Duodenal mucosa (tissue), 2 donors: ENCODE results near the gene FAM168A.
A peak's percentile ranks its signal among the peaks of the same experiment; 100 is the strongest.

Experiments
- H3K27ac ChIP-seq: one replicate; pipeline ENCODE4 v1.7.0; 2013; ENCODE audit warnings: low read depth, low read length
- H3K27me3 ChIP-seq, 2 donors: one replicate each; pipeline ENCODE4 v1.7.0; 2013; ENCODE audit warnings: low read length in 2 of 2, control low read depth in 1 of 2; ENCODE audit not compliant: insufficient read depth in 2 of 2, control insufficient read depth in 1 of 2
- H3K36me3 ChIP-seq, 2 donors: one replicate each; pipeline ENCODE4 v1.7.0; 2013; ENCODE audit warnings: low read length in 2 of 2, control low read depth in 1 of 2; ENCODE audit not compliant: insufficient read depth in 2 of 2, control insufficient read depth in 1 of 2
- H3K4me1 ChIP-seq, 2 donors: one replicate each; pipeline ENCODE4 v1.7.0; 2013; ENCODE audit warnings: low read length in 2 of 2, control low read depth in 1 of 2; ENCODE audit not compliant: insufficient read depth in 2 of 2, control insufficient read depth in 1 of 2
- H3K4me3 ChIP-seq, 2 donors: one replicate each; pipeline ENCODE4 v1.7.0; 2013; ENCODE audit warnings: low read length in 2 of 2, low read depth in 1 of 2
- H3K9ac ChIP-seq, 2 donors: one replicate each; pipeline ENCODE4 v1.7.0; 2013; ENCODE audit warnings: low read length in 2 of 2, low read depth in 1 of 2
- H3K9me3 ChIP-seq, 2 donors: one replicate each; pipeline ENCODE4 v1.7.0; 2013; ENCODE audit warnings: low read length in 2 of 2, control low read depth in 1 of 2; ENCODE audit not compliant: control insufficient read depth in 1 of 2

Gene FAM168A, protein sequence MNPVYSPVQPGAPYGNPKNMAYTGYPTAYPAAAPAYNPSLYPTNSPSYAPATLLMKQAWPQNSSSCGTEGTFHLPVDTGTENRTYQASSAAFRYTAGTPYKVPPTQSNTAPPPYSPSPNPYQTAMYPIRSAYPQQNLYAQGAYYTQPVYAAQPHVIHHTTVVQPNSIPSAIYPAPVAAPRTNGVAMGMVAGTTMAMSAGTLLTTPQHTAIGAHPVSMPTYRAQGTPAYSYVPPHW

DNA sequence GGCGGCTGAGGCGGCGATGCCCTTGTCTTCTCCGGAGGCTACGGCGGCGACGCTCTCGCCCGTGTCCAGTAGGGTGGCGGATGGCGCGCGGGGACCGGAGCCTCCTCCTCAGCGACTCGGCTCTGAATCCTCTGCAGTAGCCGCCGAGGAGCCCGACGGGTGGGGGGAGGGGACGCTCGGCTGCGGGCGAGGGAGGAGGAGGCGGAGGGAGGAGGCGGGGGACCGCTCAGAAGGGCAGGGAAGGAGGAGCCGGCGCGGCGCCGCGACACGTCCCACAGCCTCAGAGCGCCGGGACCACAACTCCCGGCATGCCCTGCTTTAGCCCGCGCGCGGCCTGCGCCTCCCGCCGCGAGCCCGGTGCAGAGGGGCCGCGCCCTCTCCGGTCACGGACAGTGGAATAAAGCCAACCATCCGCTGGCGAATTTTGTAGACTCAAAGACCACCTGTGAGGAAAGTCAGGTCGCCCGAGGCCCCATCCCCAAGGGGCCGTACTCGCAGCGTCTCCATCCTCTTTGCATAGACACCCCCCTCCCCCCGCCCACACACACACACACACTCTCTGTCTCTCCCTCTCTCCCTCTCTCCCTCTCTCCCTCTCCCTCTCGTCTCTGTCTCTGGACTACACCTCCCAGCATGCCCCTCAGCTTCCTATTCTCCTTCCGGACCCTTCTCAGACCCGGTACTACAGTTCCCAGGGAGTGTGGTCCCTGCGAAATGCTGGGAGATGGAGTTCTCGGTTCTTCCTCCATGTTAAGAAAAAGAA is at the start of gene FAM168A:
FAM168A (minus strand) TSS at position 157 of the 763 bp plus-strand sequence. CDS start 129,638 bp downstream, outside the sequence.
- Histone ChIP-seq H3K27me3 (no peaks in the 10 kb centered on the region), H3K9me3 (no peaks in the 10 kb centered on the region), H3K36me3 (no peaks in the 10 kb centered on the region), H3K4me3 (peak within 1 kb of the TSS; percentile 90 to 98), H3K27ac (peak within 1 kb of the TSS; percentile 72), H3K4me1 (peaks cover 11 to 15% of the 10 kb centered on the region in 2 donors), H3K9ac (peak within 1 kb of the TSS; percentile 64 to 86)

GRCh38 chr11:73647459-73648100 is 49.7 kb upstream of the FAM168A start:
- Histone ChIP-seq H3K27me3 (no peaks in the 10 kb centered on the region), H3K4me3 (peak overlapping the region; percentile 53 to 71), H3K9ac (peak overlapping the region; percentile 19 to 33), H3K4me1 (peaks cover 4% of the 10 kb centered on the region in 2 donors), H3K9me3 (no peaks in the 10 kb centered on the region), H3K27ac (no peak overlapping the region), H3K36me3 (no peaks in the 10 kb centered on the region)

DNA sequence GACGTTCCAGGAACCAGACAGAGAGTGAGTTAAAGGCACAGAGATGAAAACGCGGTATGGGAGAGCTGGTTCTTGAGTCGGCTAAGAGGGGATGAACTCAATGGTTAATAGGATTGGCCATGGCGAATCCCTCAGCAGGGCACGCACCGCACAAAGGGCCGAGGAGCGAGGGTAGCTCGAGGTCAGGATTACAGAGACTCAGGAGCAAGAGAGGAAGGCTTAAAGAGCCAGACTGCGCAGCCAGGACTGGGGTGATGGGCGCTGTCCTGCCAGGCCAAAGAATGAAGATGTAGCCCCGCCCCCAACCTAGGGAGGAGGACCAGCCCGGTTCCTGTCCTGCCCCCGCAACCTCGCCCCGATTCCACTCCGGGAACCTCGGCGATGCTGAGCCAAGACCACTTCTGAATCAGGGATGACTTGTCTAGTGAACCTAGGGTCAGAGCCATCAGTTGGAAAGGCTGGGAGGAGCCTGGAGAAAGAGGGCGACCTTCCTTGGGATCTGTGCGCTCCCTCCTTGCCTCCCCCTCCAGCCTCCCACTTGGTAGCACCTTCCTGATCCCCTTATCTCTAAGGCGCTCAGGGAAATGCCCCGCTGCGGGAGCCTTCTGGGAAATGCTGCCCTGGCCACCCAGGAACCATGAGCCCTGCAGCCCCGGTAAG is 48.2 kb upstream of the FAM168A start, which contains the start of gene PLEKHB1:
PLEKHB1 (plus strand) TSS at position 610 of the 660 bp plus-strand sequence; CDS start at position 638, 28 bp downstream.
- peak within 1 kb of the TSS in 1 of 2 donors; percentile 19 for H3K9ac ChIP-seq
- no peak within 1 kb of the TSS for H3K27ac ChIP-seq

GRCh38 chr11:73645121-73645969 is 47.4 kb upstream of the FAM168A start:
- H3K27ac ChIP-seq = no peak overlapping the region
- H3K9me3 ChIP-seq = no peaks in the 10 kb centered on the region
- peaks cover 0 to 4% of the 10 kb centered on the region in 2 donors for H3K4me1 ChIP-seq
- no peak overlapping the region for H3K9ac ChIP-seq
- H3K36me3 ChIP-seq = no peaks in the 10 kb centered on the region
- H3K4me3 ChIP-seq = no peak overlapping the region
- no peaks in the 10 kb centered on the region for H3K27me3 ChIP-seq

More for the DNA sequence above, 48.2 kb upstream of the FAM168A start, which contains the start of gene PLEKHB1:
- Histone ChIP-seq H3K4me3 (peak within 1 kb of the TSS in 1 of 2 donors; percentile 53), H3K4me1 (peaks cover 0 to 4% of the 10 kb centered on the region in 2 donors), H3K9me3 (no peaks in the 10 kb centered on the region), H3K27me3 (no peaks in the 10 kb centered on the region), H3K36me3 (no peaks in the 10 kb centered on the region)

DNA sequence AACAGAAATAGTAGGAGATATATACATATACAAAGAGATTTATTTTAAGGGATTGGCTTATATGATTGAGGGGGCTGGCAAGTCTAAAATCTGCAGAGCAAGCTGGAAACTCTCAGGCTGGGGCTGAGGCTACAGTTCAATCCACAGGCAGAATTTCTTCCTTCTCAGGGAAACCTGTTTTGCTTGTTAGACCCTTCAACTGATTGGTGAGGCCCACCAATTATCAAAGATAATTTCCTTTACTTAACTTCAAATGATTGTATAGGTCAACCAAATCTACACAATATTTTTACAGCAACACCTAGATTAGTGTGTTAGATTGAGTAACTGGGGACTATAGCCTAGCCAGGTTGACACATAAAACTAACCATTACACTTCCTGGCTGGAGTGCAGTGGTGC is 43.8 kb upstream of the FAM168A start:
- Histone ChIP-seq H3K27ac (no peak overlapping the region), H3K27me3 (no peaks in the 10 kb centered on the region), H3K9me3 (no peaks in the 10 kb centered on the region), H3K4me3 (no peak overlapping the region), H3K9ac (no peak overlapping the region), H3K4me1 (no peaks in the 10 kb centered on the region), H3K36me3 (no peaks in the 10 kb centered on the region)

- Histone ChIP-seq H3K9me3 (no peaks in the 10 kb centered on the region), H3K9ac (no peak overlapping the region), H3K27ac (no peak overlapping the region), H3K36me3 (no peaks in the 10 kb centered on the region), H3K27me3 (no peaks in the 10 kb centered on the region), H3K4me3 (no peak overlapping the region), H3K4me1 (no peaks in the 10 kb centered on the region)
These were observed 42.7 kb upstream of the FAM168A start for GRCh38 chr11:73640592-73640991.

DNA sequence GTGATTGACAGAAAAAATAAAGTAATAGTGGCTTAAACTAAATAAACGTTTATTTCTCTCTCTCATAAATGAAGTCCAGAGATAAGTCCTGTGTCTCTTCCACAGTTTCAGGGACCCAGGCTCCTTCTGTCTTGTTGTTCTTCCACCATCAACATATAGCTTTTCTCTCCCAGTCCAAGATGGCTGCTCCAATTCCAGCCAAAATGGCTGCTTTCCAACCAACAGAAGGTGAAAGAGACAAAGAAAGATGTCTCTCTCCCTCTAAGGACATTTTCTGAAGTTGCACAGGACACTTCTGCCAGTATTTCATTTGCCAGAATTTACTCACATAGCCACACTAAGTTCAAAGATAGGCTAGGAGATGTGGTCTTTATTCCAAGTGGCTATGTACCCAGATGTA is 39.1 kb upstream of the FAM168A start:
- Histone ChIP-seq H3K36me3 (no peaks in the 10 kb centered on the region), H3K4me1 (no peaks in the 10 kb centered on the region), H3K4me3 (no peak overlapping the region), H3K9me3 (no peaks in the 10 kb centered on the region), H3K9ac (no peak overlapping the region), H3K27me3 (no peaks in the 10 kb centered on the region), H3K27ac (no peak overlapping the region)

GRCh38 chr11:73636249-73636648 is 38.3 kb upstream of the FAM168A start:
- no peak overlapping the region for H3K9ac ChIP-seq
- no peak overlapping the region for H3K4me3 ChIP-seq
- no peaks in the 10 kb centered on the region for H3K4me1 ChIP-seq
- no peaks in the 10 kb centered on the region for H3K27me3 ChIP-seq
- no peaks in the 10 kb centered on the region for H3K9me3 ChIP-seq
- no peaks in the 10 kb centered on the region for H3K36me3 ChIP-seq
- no peak overlapping the region for H3K27ac ChIP-seq

DNA sequence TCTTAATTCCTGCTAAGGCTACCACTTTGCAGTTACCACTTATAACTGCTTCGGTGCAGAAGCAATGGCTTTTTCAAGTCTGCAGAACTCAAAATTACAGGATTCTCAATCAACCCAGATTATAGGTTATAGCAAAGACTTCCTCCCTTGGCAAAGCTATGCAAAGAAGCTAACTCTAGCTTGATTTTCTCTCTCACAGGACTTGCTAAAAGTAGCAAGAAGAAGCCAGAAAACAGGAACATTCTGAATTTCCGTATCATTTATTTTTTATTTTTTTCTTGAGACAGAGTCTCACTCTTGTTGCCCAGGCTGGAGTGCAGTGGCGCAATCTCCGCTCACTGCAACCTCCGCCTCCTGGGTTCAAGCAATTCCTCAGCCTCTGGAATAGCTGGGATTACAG is 37.8 kb upstream of the FAM168A start:
- Histone ChIP-seq H3K36me3 (no peaks in the 10 kb centered on the region), H3K27ac (no peak overlapping the region), H3K9ac (no peak overlapping the region), H3K27me3 (no peaks in the 10 kb centered on the region), H3K9me3 (no peaks in the 10 kb centered on the region), H3K4me1 (no peaks in the 10 kb centered on the region), H3K4me3 (no peak overlapping the region)
